Neural cell (in vitro differentiated cells): ENCODE results near the gene TCF20. TPM values are rescaled to one million over a fixed set of nuclear protein-coding genes. Genes with fewer than 3 reads are reported as not detected.

Source experiments
- H2AFZ ChIP-seq: fragments of 200-600, 300-800 bp; sonication (generic), shearing (Covaris generic); 2 replicates; pipeline ENCODE4 v1.6.0; 2014; ENCODE audit warnings: low read depth, mild to moderate bottlenecking, antibody characterized with exemption, low read length, moderate library complexity
- H3F3A ChIP-seq: fragments of 200-600 bp; shearing (Covaris generic); 2 replicates; pipeline ENCODE4 v1.6.1; 2016; ENCODE audit warnings: mild to moderate bottlenecking, moderate library complexity, mixed read lengths, antibody characterized with exemption, low read length; ENCODE audit not compliant: insufficient read depth, poor library complexity, severe bottlenecking
- H3K27ac ChIP-seq: fragments of 200-600, 300-800 bp; sonication (generic), shearing (Covaris generic); 2 replicates; pipeline ENCODE4 v1.5.1; 2014; ENCODE audit warnings: mild to moderate bottlenecking, low read length, moderate library complexity
- H3K27me3 ChIP-seq: fragments of 300-800, 200-600 bp; sonication (generic), shearing (Covaris generic); 2 replicates; pipeline ENCODE4 v1.6.0; 2014; ENCODE audit warnings: mild to moderate bottlenecking, low read depth, low read length, moderate library complexity; ENCODE audit not compliant: insufficient read depth
- H3K36me3 ChIP-seq: fragments of 300-800, 200-600 bp; sonication (generic), shearing (Covaris generic); 2 replicates; pipeline ENCODE4 v1.5.1; 2014; ENCODE audit warnings: mild to moderate bottlenecking, antibody characterized with exemption, low read length, moderate library complexity; ENCODE audit not compliant: insufficient read depth
- H3K4me2 ChIP-seq: fragments of 300-800, 200-600 bp; sonication (generic), shearing (Covaris generic); 2 replicates; pipeline ENCODE4 v1.6.0; 2014; ENCODE audit warnings: mild to moderate bottlenecking, low read length
- H3K4me3 ChIP-seq: fragments of 300-800, 200-600 bp; sonication (generic), shearing (Covaris generic); 2 replicates; pipeline ENCODE4 v1.5.1; 2014; ENCODE audit warnings: mild to moderate bottlenecking, low read length, moderate library complexity
- H3K79me2 ChIP-seq: fragments of 200-600 bp; shearing (Covaris generic); replicated peaks from 2 replicates; pipeline ENCODE4 v1.6.0; 2014; ENCODE audit warnings: mild to moderate bottlenecking, low read length, moderate library complexity; ENCODE audit not compliant: insufficient read depth
- H3K9ac ChIP-seq: fragments of 300-800, 200-600 bp; sonication (generic), shearing (Covaris generic); 2 replicates; pipeline ENCODE4 v1.6.1; 2016; ENCODE audit warnings: mild to moderate bottlenecking, low read length, mixed read lengths
- H3K9me2 ChIP-seq: fragments of 200-600 bp; shearing (Covaris generic); 2 replicates; pipeline ENCODE4 v1.6.1; 2016; ENCODE audit warnings: mild to moderate bottlenecking, low read length, mixed read lengths; ENCODE audit not compliant: insufficient read depth
- H3K9me3 ChIP-seq: fragments of 200-600, 300-800 bp; sonication (generic), shearing (Covaris generic); 2 replicates; pipeline ENCODE4 v1.6.1; 2016; ENCODE audit warnings: mild to moderate bottlenecking, mixed run types, low read length, moderate library complexity, mixed read lengths
- H4K20me1 ChIP-seq: fragments of 200-600 bp; shearing (Covaris generic); 2 replicates; pipeline ENCODE4 v1.6.1; 2016; ENCODE audit warnings: mild to moderate bottlenecking, mixed run types; ENCODE audit not compliant: insufficient read depth
- EZH2 ChIP-seq: fragments of 200-600, 300-800 bp; shearing (Covaris generic), sonication (generic); IDR thresholded peaks from 2 replicates; pipeline ENCODE4 v1.6.1; 2014; ENCODE audit warnings: antibody characterized with exemption, low read length, borderline replicate concordance, mild to moderate bottlenecking; ENCODE audit not compliant: insufficient read depth, poor library complexity, severe bottlenecking
- MXI1 ChIP-seq: fragments of 450-650 bp; conservative IDR thresholded peaks from 2 replicates; pipeline ENCODE4 v1.6.1; 2014; ENCODE audit warnings: antibody characterized with exemption, mild to moderate bottlenecking; ENCODE audit not compliant: poor library complexity, severe bottlenecking
- RAD21 ChIP-seq: fragments of 450-650 bp; conservative IDR thresholded peaks from 2 replicates; pipeline ENCODE4 v1.6.1; 2014; ENCODE audit warnings: antibody characterized with exemption, mild to moderate bottlenecking, moderate library complexity
- REST ChIP-seq: IDR thresholded peaks from 2 replicates; pipeline ENCODE4 v1.6.1; 2012; ENCODE audit warnings: borderline replicate concordance
- TAF1 ChIP-seq: IDR thresholded peaks from 2 replicates; pipeline ENCODE4 v1.6.1; 2012; ENCODE audit warnings: low read depth
- polyA plus RNA-seq: library from polyadenylated mRNA; depleted of rRNA; stranded (reverse); fragments of >200 nt; gene quantifications from 2 replicates; pipeline ENCODE4 v1.2.3, GENCODE V29; 2014
- TF ChIP-seq, protein P1 (sequence below): fragments of 450-650 bp; IDR thresholded peaks from 2 replicates; pipeline ENCODE4 v1.5.1; 2014; ENCODE audit warnings: antibody characterized with exemption, mild to moderate bottlenecking, moderate library complexity; ENCODE audit not compliant: poor library complexity, severe bottlenecking

The TCF20 gene
- polyA plus RNA-seq, 1 donor from 2014 or later: 21.9 TPM

DNA sequence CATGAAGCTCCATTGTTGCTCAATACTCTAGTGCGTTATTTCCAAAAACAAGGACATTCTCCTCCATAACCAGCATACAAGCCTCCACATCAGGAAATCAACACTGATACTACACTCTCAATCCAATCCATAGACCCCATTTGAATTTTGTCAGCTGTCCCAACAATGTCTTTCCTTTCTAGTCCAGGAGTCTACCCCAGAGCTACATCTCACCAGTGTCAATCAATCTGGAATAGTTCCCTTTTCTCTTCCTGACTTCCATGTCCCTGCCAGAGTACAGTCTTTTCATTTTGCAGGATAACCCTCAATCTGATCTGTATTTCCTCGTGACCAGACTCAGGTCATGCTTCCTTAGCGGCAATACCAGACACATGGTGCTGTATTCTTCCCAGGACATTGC, 43.0 kb downstream of the TCF20 start:
- H3K27me3 ChIP-seq: no peaks in the 10 kb centered on the region
- H3K27ac ChIP-seq: no peak overlapping the region
- H2AFZ ChIP-seq: no peak overlapping the region
- H3K36me3 ChIP-seq: no peaks in the 10 kb centered on the region
- no peak overlapping the region for H3K9ac ChIP-seq
- H3K79me2 ChIP-seq: peaks cover 54% of the 10 kb centered on the region
- no peaks in the 10 kb centered on the region for H3K9me3 ChIP-seq
- H4K20me1 ChIP-seq: peaks cover 8% of the 10 kb centered on the region
- H3K9me2 ChIP-seq: no peaks in the 10 kb centered on the region
- no peaks in the 10 kb centered on the region for H3F3A ChIP-seq
- H3K4me2 ChIP-seq: no peak overlapping the region
- TF ChIP-seq, protein P1, sequence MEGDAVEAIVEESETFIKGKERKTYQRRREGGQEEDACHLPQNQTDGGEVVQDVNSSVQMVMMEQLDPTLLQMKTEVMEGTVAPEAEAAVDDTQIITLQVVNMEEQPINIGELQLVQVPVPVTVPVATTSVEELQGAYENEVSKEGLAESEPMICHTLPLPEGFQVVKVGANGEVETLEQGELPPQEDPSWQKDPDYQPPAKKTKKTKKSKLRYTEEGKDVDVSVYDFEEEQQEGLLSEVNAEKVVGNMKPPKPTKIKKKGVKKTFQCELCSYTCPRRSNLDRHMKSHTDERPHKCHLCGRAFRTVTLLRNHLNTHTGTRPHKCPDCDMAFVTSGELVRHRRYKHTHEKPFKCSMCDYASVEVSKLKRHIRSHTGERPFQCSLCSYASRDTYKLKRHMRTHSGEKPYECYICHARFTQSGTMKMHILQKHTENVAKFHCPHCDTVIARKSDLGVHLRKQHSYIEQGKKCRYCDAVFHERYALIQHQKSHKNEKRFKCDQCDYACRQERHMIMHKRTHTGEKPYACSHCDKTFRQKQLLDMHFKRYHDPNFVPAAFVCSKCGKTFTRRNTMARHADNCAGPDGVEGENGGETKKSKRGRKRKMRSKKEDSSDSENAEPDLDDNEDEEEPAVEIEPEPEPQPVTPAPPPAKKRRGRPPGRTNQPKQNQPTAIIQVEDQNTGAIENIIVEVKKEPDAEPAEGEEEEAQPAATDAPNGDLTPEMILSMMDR: no peak
- no peak for TF ChIP-seq EZH2
- TF ChIP-seq MXI1: no peak
- no peak for TF ChIP-seq TAF1
- no peak for TF ChIP-seq REST
- H3K4me3 ChIP-seq: no peak overlapping the region

DNA sequence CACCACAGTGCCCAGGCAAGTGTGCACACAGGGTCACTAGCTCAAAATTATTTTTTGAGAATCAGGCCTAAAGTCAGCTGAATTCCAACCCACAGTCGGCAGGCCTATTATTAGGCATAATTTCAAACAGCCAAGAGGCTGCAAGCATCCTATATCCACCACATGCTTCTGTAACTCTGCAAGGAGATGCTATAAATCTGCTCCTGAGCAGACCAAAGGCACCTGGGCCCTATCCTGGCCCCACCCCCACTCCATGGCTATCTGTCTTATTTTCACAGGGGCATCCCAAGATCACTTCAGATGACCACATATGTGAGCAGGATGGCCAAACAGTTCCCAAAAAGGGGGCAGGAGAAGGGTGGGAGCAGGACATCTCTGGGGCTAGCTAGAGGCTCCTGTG, 44.6 kb downstream of the TCF20 start:
- H3K9ac ChIP-seq: no peak overlapping the region
- peaks cover 8% of the 10 kb centered on the region for H4K20me1 ChIP-seq
- no peaks in the 10 kb centered on the region for H3K27me3 ChIP-seq
- H2AFZ ChIP-seq: no peak overlapping the region
- no peaks in the 10 kb centered on the region for H3F3A ChIP-seq
- H3K9me2 ChIP-seq: no peaks in the 10 kb centered on the region
- H3K79me2 ChIP-seq: peaks cover 46% of the 10 kb centered on the region
- TF ChIP-seq, protein P1: no peak
- no peak for TF ChIP-seq REST
- no peak for TF ChIP-seq EZH2
- no peak for TF ChIP-seq RAD21
- H3K4me2 ChIP-seq: no peak overlapping the region
- no peak overlapping the region for H3K27ac ChIP-seq
- no peak overlapping the region for H3K4me3 ChIP-seq
- H3K9me3 ChIP-seq: no peaks in the 10 kb centered on the region
- H3K36me3 ChIP-seq: no peaks in the 10 kb centered on the region
